GM21723 (cell line): ENCODE data around the gene PHC2.
A peak's percentile ranks its signal among the peaks of the same experiment; 100 is the strongest.

Source experiments
- ATAC-seq: cut with Tn5 transposase; IDR thresholded peaks from one replicate; pipeline ENCODE4 v1.9.1; 2021; ENCODE audit warnings: mild to moderate bottlenecking, moderate library complexity; ENCODE audit not compliant: unreplicated experiment

PHC2 gene

GRCh38 chr1:33430692-33431593 is at the start of gene PHC2:
TSS of gene PHC2 (minus strand) at chr1:33431095. CDS start at chr1:33375539, 55,556 bp downstream.
- ATAC-seq, result peak; percentile 95

- ATAC-seq, result no peak
Measured at GRCh38 chr1:33477451-33477850, 46.6 kb upstream of the PHC2 start.

- ATAC-seq, result no peak
Measured at GRCh38 chr1:33473900-33474299, 43.0 kb upstream of the PHC2 start.

GRCh38 chr1:33472269-33472980 is 41.5 kb upstream of the PHC2 start, which contains the start of gene ZSCAN20:
TSS of gene ZSCAN20 (plus strand) at chr1:33472645. CDS start at chr1:33479289, 6,644 bp downstream.
- ATAC-seq, result peak; percentile 91

GRCh38 chr1:33471416-33471815 is 40.5 kb upstream of the PHC2 start:
- ATAC-seq, result no peak

GRCh38 chr1:33470495-33471012 is 39.7 kb upstream of the PHC2 start:
- ATAC-seq, result peak; percentile 56

- ATAC-seq, result no peak
Measured at GRCh38 chr1:33469691-33470090, 38.8 kb upstream of the PHC2 start.

GRCh38 chr1:33468967-33469366 is 38.1 kb upstream of the PHC2 start:
- ATAC-seq, result no peak

- ATAC-seq, result no peak
Measured at GRCh38 chr1:33468531-33468930, 37.6 kb upstream of the PHC2 start.

- no peak for ATAC-seq
Measured at GRCh38 chr1:33468011-33468410, 37.1 kb upstream of the PHC2 start.

GRCh38 chr1:33466159-33466558 is 35.3 kb upstream of the PHC2 start:
- ATAC-seq, result no peak

GRCh38 chr1:33465316-33465715 is 34.4 kb upstream of the PHC2 start:
- ATAC-seq, result no peak

- ATAC-seq, result no peak
Measured at GRCh38 chr1:33464552-33464951, 33.7 kb upstream of the PHC2 start.

- no peak for ATAC-seq
Measured at GRCh38 chr1:33462405-33463164, 31.7 kb upstream of the PHC2 start.

GRCh38 chr1:33460947-33461629 is 30.2 kb upstream of the PHC2 start:
- peak; percentile 78 for ATAC-seq

GRCh38 chr1:33460144-33460543 is 29.2 kb upstream of the PHC2 start:
- no peak for ATAC-seq

- ATAC-seq, result no peak
Measured at GRCh38 chr1:33459691-33460090, 28.8 kb upstream of the PHC2 start.

- ATAC-seq, result no peak
Measured at GRCh38 chr1:33456502-33456886, 25.6 kb upstream of the PHC2 start.

- ATAC-seq, result no peak
Measured at GRCh38 chr1:33455539-33456501, 24.9 kb upstream of the PHC2 start.
